ENCODE results near the gene GGTA1. TPM values are rescaled to one million over a fixed set of nuclear protein-coding genes. Genes with fewer than 3 reads are reported as not detected.

Gene GGTA1
- total and polyA plus RNA-seq, 9 of the 15 experiments (the other 6 are each of a cell fraction or from before 2014, with no cell fraction given) = 0.04 to 0.15 TPM; not detected in 7

DNA sequence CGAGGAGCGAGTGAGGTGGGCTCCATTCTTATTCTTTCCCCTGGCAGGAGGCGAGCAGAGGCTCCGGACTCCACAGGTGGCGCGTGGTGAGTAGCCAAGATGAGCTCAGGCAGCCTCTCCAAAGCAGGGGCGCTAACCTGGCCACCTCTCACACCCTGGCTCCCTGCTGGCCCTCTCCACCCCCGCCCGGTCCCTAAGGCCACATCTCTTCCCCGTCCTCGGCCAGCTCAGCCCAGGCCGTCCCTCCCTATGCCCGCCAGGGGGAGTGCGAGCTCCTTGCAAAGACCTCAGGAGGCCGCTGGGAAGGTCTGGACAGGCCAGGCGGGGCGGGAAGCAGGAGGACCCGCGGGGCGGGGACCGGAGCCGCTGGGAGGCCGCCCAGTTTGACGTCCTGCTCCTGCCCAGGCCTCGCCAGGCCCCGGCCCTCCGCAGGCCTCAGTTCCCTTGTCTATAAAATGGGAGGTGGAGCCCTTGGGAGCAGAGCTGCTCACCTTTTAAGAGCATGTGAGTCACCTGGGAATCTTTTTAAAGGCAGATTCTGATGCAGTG lies 46.3 kb upstream of the GGTA1 start (continued):
- TF ChIP-seq ELF2 (CRISPR knock-in tag; IDR thresholded peaks at IDR 0.05) (no peak), TFE3 (CRISPR knock-in tag; IDR thresholded peaks at IDR 0.05) (no peak), RBM25 (IDR thresholded peaks at IDR 0.05; ENCODE audit: low read depth, low read length, severe bottlenecking) (no peak), RNF2 (IDR thresholded peaks at IDR 0.05) (no peak), CEBPB (tag; IDR thresholded peaks at IDR 0.05) (no peak), CREB1 (IDR thresholded peaks at IDR 0.05) (no peak), CREB1 (CRISPR knock-in tag; IDR thresholded peaks at IDR 0.05) (no peak), ZNF592 (IDR thresholded peaks at IDR 0.05) (no peak), ZNF707 (CRISPR knock-in tag; conservative IDR thresholded peaks at IDR 0.05) (no peak)
- TF ChIP-seq, protein P1, sequence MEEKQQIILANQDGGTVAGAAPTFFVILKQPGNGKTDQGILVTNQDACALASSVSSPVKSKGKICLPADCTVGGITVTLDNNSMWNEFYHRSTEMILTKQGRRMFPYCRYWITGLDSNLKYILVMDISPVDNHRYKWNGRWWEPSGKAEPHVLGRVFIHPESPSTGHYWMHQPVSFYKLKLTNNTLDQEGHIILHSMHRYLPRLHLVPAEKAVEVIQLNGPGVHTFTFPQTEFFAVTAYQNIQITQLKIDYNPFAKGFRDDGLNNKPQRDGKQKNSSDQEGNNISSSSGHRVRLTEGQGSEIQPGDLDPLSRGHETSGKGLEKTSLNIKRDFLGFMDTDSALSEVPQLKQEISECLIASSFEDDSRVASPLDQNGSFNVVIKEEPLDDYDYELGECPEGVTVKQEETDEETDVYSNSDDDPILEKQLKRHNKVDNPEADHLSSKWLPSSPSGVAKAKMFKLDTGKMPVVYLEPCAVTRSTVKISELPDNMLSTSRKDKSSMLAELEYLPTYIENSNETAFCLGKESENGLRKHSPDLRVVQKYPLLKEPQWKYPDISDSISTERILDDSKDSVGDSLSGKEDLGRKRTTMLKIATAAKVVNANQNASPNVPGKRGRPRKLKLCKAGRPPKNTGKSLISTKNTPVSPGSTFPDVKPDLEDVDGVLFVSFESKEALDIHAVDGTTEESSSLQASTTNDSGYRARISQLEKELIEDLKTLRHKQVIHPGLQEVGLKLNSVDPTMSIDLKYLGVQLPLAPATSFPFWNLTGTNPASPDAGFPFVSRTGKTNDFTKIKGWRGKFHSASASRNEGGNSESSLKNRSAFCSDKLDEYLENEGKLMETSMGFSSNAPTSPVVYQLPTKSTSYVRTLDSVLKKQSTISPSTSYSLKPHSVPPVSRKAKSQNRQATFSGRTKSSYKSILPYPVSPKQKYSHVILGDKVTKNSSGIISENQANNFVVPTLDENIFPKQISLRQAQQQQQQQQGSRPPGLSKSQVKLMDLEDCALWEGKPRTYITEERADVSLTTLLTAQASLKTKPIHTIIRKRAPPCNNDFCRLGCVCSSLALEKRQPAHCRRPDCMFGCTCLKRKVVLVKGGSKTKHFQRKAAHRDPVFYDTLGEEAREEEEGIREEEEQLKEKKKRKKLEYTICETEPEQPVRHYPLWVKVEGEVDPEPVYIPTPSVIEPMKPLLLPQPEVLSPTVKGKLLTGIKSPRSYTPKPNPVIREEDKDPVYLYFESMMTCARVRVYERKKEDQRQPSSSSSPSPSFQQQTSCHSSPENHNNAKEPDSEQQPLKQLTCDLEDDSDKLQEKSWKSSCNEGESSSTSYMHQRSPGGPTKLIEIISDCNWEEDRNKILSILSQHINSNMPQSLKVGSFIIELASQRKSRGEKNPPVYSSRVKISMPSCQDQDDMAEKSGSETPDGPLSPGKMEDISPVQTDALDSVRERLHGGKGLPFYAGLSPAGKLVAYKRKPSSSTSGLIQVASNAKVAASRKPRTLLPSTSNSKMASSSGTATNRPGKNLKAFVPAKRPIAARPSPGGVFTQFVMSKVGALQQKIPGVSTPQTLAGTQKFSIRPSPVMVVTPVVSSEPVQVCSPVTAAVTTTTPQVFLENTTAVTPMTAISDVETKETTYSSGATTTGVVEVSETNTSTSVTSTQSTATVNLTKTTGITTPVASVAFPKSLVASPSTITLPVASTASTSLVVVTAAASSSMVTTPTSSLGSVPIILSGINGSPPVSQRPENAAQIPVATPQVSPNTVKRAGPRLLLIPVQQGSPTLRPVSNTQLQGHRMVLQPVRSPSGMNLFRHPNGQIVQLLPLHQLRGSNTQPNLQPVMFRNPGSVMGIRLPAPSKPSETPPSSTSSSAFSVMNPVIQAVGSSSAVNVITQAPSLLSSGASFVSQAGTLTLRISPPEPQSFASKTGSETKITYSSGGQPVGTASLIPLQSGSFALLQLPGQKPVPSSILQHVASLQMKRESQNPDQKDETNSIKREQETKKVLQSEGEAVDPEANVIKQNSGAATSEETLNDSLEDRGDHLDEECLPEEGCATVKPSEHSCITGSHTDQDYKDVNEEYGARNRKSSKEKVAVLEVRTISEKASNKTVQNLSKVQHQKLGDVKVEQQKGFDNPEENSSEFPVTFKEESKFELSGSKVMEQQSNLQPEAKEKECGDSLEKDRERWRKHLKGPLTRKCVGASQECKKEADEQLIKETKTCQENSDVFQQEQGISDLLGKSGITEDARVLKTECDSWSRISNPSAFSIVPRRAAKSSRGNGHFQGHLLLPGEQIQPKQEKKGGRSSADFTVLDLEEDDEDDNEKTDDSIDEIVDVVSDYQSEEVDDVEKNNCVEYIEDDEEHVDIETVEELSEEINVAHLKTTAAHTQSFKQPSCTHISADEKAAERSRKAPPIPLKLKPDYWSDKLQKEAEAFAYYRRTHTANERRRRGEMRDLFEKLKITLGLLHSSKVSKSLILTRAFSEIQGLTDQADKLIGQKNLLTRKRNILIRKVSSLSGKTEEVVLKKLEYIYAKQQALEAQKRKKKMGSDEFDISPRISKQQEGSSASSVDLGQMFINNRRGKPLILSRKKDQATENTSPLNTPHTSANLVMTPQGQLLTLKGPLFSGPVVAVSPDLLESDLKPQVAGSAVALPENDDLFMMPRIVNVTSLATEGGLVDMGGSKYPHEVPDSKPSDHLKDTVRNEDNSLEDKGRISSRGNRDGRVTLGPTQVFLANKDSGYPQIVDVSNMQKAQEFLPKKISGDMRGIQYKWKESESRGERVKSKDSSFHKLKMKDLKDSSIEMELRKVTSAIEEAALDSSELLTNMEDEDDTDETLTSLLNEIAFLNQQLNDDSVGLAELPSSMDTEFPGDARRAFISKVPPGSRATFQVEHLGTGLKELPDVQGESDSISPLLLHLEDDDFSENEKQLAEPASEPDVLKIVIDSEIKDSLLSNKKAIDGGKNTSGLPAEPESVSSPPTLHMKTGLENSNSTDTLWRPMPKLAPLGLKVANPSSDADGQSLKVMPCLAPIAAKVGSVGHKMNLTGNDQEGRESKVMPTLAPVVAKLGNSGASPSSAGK (IDR thresholded peaks at IDR 0.05) = no peak
